ENCODE measurements around the gene SBK1.

- TF ChIP-seq USF2 (IDR thresholded peaks at IDR 0.05; ENCODE audit: low read depth, low read length) (no peak), CTCF (conservative IDR thresholded peaks at IDR 0.05; ENCODE audit: low read depth, low read length) (no peak), POLR2A (IDR thresholded peaks at IDR 0.05; ENCODE audit: low read depth, low read length) (no peak), FOS (IDR thresholded peaks at IDR 0.05; ENCODE audit: low read depth, low read length) (no peak), SMC3 (IDR thresholded peaks at IDR 0.05; ENCODE audit: low read depth, low read length) (no peak)
These were observed 35.1 kb upstream of the SBK1 start for GRCh38 chr16:28257256-28257655.

Measured in IMR-90 (cell line).